ENCODE measurements around the gene CIBAR2. TPM values are rescaled to one million over a fixed set of nuclear protein-coding genes. Genes with fewer than 3 reads are reported as not detected.

CIBAR2 gene
- total RNA-seq, 2 experiments from 2014 or later, result not detected

GRCh38 chr16:85086347-85087291, 25.7 kb downstream of the CIBAR2 start:
- Mint-ChIP-seq H3K9me3 (no peaks in the 10 kb centered on the region), H3K4me1 (ENCODE audit: low read depth) (peaks cover 37% of the 10 kb centered on the region), H3K4me3 (no peak overlapping the region), H3K27ac (no peak overlapping the region), H3K27me3 (no peaks in the 10 kb centered on the region), H3K36me3 (ENCODE audit: low read depth) (no peaks in the 10 kb centered on the region)
- TF ChIP-seq, protein P1, sequence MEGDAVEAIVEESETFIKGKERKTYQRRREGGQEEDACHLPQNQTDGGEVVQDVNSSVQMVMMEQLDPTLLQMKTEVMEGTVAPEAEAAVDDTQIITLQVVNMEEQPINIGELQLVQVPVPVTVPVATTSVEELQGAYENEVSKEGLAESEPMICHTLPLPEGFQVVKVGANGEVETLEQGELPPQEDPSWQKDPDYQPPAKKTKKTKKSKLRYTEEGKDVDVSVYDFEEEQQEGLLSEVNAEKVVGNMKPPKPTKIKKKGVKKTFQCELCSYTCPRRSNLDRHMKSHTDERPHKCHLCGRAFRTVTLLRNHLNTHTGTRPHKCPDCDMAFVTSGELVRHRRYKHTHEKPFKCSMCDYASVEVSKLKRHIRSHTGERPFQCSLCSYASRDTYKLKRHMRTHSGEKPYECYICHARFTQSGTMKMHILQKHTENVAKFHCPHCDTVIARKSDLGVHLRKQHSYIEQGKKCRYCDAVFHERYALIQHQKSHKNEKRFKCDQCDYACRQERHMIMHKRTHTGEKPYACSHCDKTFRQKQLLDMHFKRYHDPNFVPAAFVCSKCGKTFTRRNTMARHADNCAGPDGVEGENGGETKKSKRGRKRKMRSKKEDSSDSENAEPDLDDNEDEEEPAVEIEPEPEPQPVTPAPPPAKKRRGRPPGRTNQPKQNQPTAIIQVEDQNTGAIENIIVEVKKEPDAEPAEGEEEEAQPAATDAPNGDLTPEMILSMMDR (IDR thresholded peaks at IDR 0.05), result peak; percentile 77
- intact Hi-C loops (cut with micrococcal nuclease), result loop anchor here (5.0 kb wide), 2 partner anchors 74 to 159 kb away; partner anchors contain the start of gene ZDHHC7
- CTCF ChIA-PET, result interaction anchor here (0.6 to 4.0 kb wide), 33 partner anchors 9 to 385 kb away, joined by 3 to 24 read pairs (median 5); partner anchors contain the start of genes KIAA0513 and ZDHHC7
- peak; percentile 96 for ATAC-seq
- peak; percentile 93 for DNase-seq
- POLR2A ChIA-PET, result interaction anchor here (0.9 to 1.6 kb wide), 4 partner anchors 11 to 116 kb away, joined by 3 to 4 read pairs (median 3); partner anchors contain the start of genes KIAA0513 and ZDHHC7

DNA sequence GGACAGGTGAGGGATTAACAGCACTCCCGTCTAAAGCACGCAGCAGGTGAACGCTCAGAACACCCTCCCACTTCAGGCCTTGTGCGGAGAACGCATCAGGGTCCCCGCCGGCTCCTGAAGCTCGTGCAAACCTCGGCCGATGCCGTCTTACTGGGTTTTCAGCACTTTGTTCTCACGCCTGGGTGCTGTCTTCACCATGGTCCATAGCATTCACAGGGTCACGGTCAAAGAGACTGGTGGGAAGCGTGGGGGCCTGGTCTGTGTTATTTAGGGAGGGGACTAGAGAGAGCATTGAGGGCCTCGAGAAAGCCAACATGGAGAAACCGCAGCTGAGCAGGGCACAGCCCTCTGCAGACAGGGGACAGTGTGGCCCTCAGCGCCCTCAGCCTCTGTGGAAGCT, 26.6 kb downstream of the CIBAR2 start:
- ChIA-PET POLR2A (no interaction called here), CTCF (interaction anchor here (0.6 to 4.0 kb wide), 8 partner anchors 10 to 115 kb away, joined by 3 to 24 read pairs (median 4); partner anchors contain the start of gene KIAA0513)
- no peak overlapping the region for H3K4me3 Mint-ChIP-seq
- no peaks in the 10 kb centered on the region for H3K27me3 Mint-ChIP-seq
- H3K9me3 Mint-ChIP-seq, result no peaks in the 10 kb centered on the region
- peaks cover 30% of the 10 kb centered on the region for H3K4me1 Mint-ChIP-seq (ENCODE audit: low read depth)
- no peak overlapping the region for H3K27ac Mint-ChIP-seq
- ATAC-seq, result no peak
- DNase-seq, result no peak
- intact Hi-C loops (cut with micrococcal nuclease), result loop anchor here (5.0 kb wide), 2 partner anchors 73 to 158 kb away; partner anchors contain the start of gene ZDHHC7
- TF ChIP-seq, protein P1 (IDR thresholded peaks at IDR 0.05), result no peak
- H3K36me3 Mint-ChIP-seq (ENCODE audit: low read depth), result no peaks in the 10 kb centered on the region

DNA sequence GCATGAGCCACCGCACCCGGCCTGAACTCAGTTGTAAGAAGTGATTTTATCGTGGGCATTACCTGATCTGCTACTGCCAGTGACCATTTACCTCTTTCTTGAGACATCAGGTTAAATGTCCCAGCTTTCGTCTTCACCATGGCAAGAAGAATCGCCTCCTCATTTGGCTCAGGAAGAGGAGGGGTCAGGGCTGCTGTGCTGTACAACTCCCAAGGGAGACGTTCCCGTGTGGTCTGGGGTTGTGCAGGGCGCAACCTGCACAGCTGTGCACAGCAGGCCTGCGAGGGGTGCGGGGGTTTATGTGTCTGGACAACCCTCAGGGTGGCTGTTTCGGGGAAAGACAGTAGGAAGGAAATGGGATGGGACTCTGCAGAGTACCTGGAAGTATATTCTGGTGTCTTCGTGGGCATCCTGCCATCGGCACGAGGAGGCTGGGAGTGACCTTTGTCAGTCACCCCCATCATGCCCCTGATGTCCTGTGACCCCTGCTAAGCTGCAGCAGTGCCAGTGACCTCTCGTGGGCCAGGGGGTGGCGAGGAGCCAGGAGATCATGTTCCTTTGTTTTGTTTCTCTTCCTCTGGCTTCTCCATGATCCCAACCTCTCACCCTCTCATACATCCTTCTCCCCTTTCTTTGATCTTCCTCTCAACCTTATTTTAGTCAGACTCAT, 27.3 kb downstream of the CIBAR2 start:
- Mint-ChIP-seq H3K4me3 (no peak overlapping the region), H3K4me1 (ENCODE audit: low read depth) (peaks cover 23% of the 10 kb centered on the region), H3K9me3 (no peaks in the 10 kb centered on the region), H3K36me3 (ENCODE audit: low read depth) (no peaks in the 10 kb centered on the region), H3K27ac (no peak overlapping the region), H3K27me3 (no peaks in the 10 kb centered on the region)
- intact Hi-C loops (cut with micrococcal nuclease), result loop anchor here (5.0 kb wide), 2 partner anchors 73 to 158 kb away; partner anchors contain the start of gene ZDHHC7
- ATAC-seq (no peak), DNase-seq (no peak)
- TF ChIP-seq, protein P1 (IDR thresholded peaks at IDR 0.05), result no peak
- POLR2A ChIA-PET, result no interaction called here
- CTCF ChIA-PET, result interaction anchor here (1.0 to 4.0 kb wide), 4 partner anchors 9 to 114 kb away, joined by 3 to 24 read pairs (median 4); partner anchors contain the start of gene KIAA0513

GRCh38 chr16:85083051-85083639, 29.1 kb downstream of the CIBAR2 start:
- H3K27ac Mint-ChIP-seq, result no peak overlapping the region
- H3K27me3 Mint-ChIP-seq, result no peaks in the 10 kb centered on the region
- no peak overlapping the region for H3K4me3 Mint-ChIP-seq
- no peaks in the 10 kb centered on the region for H3K36me3 Mint-ChIP-seq (ENCODE audit: low read depth)
- TF ChIP-seq, protein P1 (IDR thresholded peaks at IDR 0.05), result no peak
- DNase-seq, result no peak
- intact Hi-C loops (cut with micrococcal nuclease), result no loop called here
- H3K4me1 Mint-ChIP-seq (ENCODE audit: low read depth), result peaks cover 23% of the 10 kb centered on the region
- H3K9me3 Mint-ChIP-seq, result no peaks in the 10 kb centered on the region
- ATAC-seq, result no peak
- CTCF ChIA-PET, result interaction anchor here (0.7 to 4.0 kb wide), 3 partner anchors 31 to 112 kb away, joined by 3 to 24 read pairs (median 5); partner anchors contain the start of gene KIAA0513
- POLR2A ChIA-PET, result no interaction called here
